Left renal pelvis (tissue), 4 donors: ENCODE measurements around the gene PRDM16. TPM values are rescaled to one million over a fixed set of nuclear protein-coding genes. Genes with fewer than 3 reads are reported as not detected.

ENCODE experiments used
- DNase-seq, 4 donors: peaks; one replicate each; pipeline ENCODE4 v3.0.0-alpha.2; 2013; ENCODE audit warnings: low read depth in 4 of 4, low spot score in 3 of 4
- polyA plus RNA-seq, 4 donors: library from polyadenylated mRNA; unstranded; fragments of 120-200 nt; gene quantifications; one replicate each; pipeline ENCODE4 v1.2.1, GENCODE V29; 2013; ENCODE audit not compliant: insufficient read length in 4 of 4

The PRDM16 gene
- polyA plus RNA-seq, 4 donors, result 1.1 to 11.1 (median 6.8) TPM

GRCh38 chr1:3459940-3460671 lies 391.1 kb downstream of the PRDM16 start:
- no peak for DNase-seq

- no peak for DNase-seq
Measured at GRCh38 chr1:3460672-3461131, 391.7 kb downstream of the PRDM16 start.

GRCh38 chr1:3461238-3461933 lies 392.4 kb downstream of the PRDM16 start:
- DNase-seq, result no peak

GRCh38 chr1:3461934-3462275 lies 392.9 kb downstream of the PRDM16 start:
- no peak for DNase-seq

GRCh38 chr1:3462356-3463012 lies 393.5 kb downstream of the PRDM16 start:
- no peak for DNase-seq

GRCh38 chr1:3463013-3463385 lies 394.0 kb downstream of the PRDM16 start:
- DNase-seq, result no peak

- DNase-seq, result no peak
Measured at GRCh38 chr1:3463408-3463863, 394.4 kb downstream of the PRDM16 start.

- DNase-seq, result no peak
Measured at GRCh38 chr1:3463891-3464648, 395.1 kb downstream of the PRDM16 start.

GRCh38 chr1:3464649-3465025 lies 395.6 kb downstream of the PRDM16 start:
- DNase-seq, result no peak

- no peak for DNase-seq
Measured at GRCh38 chr1:3465091-3465934, 396.3 kb downstream of the PRDM16 start.

- no peak for DNase-seq
Measured at GRCh38 chr1:3465935-3466321, 396.9 kb downstream of the PRDM16 start.

- no peak for DNase-seq
Measured at GRCh38 chr1:3466366-3467075, 397.5 kb downstream of the PRDM16 start.

- no peak for DNase-seq
Measured at GRCh38 chr1:3467096-3468036, 398.4 kb downstream of the PRDM16 start.

- DNase-seq, result no peak
Measured at GRCh38 chr1:3468236-3469103, 399.5 kb downstream of the PRDM16 start.

GRCh38 chr1:3469104-3469848 lies 400.3 kb downstream of the PRDM16 start:
- no peak for DNase-seq

- DNase-seq, result no peak
Measured at GRCh38 chr1:3469849-3470649, 401.0 kb downstream of the PRDM16 start.
